Nephron (organoid): Measurements from ENCODE around the gene PAPPA2.

ENCODE experiments used
- H3K27ac Mint-ChIP-seq, 3 experiments: 2 replicates each; pipeline ENCODE4 v1.8.0; 2020; ENCODE audit warnings: mixed read lengths in 3 of 3, mild to moderate bottlenecking in 2 of 3, moderate library complexity in 1 of 3
- H3K27me3 Mint-ChIP-seq: 2 replicates; pipeline ENCODE4 v1.8.0; 2021; ENCODE audit warnings: low read depth, mild to moderate bottlenecking, moderate library complexity, mixed read lengths
- H3K36me3 Mint-ChIP-seq: 2 replicates; pipeline ENCODE4 v1.8.0; 2020; ENCODE audit warnings: low read depth, mixed read lengths
- H3K4me1 Mint-ChIP-seq: 2 replicates; pipeline ENCODE4 v1.8.0; 2020; ENCODE audit warnings: mixed read lengths
- H3K4me3 Mint-ChIP-seq, 3 experiments: 2 replicates each; pipeline ENCODE4 v1.8.0; 2020; ENCODE audit warnings: mild to moderate bottlenecking in 3 of 3, mixed read lengths in 3 of 3, moderate library complexity in 2 of 3
- H3K9me3 Mint-ChIP-seq: 2 replicates; pipeline ENCODE4 v1.8.0; 2020; ENCODE audit warnings: mixed read lengths
- TF ChIP-seq, protein P1 (sequence below), 3 experiments: fragments of 200-600 bp; sonication (generic); IDR thresholded peaks; one replicate each; pipeline ENCODE4 v1.5.0; 2021; ENCODE audit warnings: antibody characterized with exemption in 3 of 3; ENCODE audit not compliant: unreplicated experiment in 3 of 3

PAPPA2 gene

DNA sequence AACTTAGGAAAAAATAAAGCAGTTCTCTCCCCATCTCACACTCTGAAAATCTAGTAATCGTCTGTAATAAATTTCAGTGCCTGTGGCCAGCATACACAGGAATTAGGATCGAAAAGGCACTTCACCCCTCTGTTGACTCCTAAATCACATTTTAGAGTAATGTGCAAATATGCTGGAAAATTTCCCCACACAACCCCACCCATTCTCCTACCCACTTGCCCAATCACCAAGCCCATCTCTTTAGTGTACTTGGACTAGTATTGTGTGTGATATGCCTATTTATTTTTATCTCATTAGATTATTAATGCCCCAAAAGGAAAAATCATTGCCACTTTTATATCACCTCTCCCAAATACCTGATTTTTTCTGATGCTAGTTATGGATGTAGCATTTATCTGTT is 378.3 kb downstream of the PAPPA2 start:
- Mint-ChIP-seq H3K27ac (no peak overlapping the region), H3K9me3 (no peaks in the 10 kb centered on the region), H3K4me3 (no peak overlapping the region), H3K4me1 (peaks cover 25% of the 10 kb centered on the region), H3K36me3 (no peaks in the 10 kb centered on the region), H3K27me3 (no peaks in the 10 kb centered on the region)
- TF ChIP-seq, protein P1, sequence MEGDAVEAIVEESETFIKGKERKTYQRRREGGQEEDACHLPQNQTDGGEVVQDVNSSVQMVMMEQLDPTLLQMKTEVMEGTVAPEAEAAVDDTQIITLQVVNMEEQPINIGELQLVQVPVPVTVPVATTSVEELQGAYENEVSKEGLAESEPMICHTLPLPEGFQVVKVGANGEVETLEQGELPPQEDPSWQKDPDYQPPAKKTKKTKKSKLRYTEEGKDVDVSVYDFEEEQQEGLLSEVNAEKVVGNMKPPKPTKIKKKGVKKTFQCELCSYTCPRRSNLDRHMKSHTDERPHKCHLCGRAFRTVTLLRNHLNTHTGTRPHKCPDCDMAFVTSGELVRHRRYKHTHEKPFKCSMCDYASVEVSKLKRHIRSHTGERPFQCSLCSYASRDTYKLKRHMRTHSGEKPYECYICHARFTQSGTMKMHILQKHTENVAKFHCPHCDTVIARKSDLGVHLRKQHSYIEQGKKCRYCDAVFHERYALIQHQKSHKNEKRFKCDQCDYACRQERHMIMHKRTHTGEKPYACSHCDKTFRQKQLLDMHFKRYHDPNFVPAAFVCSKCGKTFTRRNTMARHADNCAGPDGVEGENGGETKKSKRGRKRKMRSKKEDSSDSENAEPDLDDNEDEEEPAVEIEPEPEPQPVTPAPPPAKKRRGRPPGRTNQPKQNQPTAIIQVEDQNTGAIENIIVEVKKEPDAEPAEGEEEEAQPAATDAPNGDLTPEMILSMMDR (IDR thresholded peaks at IDR 0.05; ENCODE audit: unreplicated experiment in 3 of 3) = no peak

DNA sequence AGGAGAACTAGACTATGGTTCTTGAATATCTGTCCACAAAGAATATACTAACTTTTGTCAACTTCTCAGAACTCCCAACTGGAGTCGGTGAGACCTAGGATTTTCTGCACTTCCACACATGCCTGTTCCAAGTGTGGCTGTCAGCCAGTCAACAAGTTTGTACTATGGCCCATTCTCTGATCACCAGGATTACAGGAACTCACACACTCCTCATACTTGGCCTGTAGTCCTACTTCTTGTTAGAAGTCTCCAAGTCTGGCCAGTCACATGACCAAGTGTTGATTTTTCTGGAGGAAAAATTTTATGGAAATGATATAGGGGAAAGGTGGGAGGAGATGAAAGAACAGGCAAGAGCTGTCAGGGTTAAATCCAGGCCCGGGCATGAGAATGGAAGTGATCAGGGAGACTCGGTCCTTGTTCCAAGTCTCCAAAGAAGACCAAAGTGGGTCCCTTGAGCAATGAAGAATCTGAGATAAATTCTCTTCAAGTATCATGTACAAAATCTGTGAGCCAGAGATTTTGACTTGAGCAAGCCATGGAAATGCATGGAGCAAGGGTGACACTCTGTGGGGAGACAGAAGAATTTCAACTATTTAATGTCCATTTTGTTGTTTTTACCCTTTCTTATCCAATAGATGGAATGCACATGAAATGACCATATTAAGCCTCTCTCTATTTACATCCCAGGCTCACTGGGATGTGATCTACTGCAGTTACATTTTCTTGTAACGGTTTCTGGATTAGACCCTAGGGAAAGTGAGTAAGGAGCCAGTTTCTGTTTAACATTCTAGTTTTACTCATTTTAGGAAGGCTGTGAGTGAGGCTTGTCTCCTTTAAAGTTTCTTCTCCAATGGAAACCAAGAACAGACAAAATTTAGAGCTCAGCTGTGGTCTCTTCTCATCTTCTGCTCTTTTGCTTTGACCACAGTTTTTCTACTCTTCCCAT is 380.6 kb downstream of the PAPPA2 start:
- Mint-ChIP-seq H3K27ac (peak overlapping the region in 2 of 3 experiments; percentile 31 to 63), H3K4me1 (peaks cover 25% of the 10 kb centered on the region), H3K27me3 (no peaks in the 10 kb centered on the region), H3K9me3 (no peaks in the 10 kb centered on the region), H3K4me3 (no peak overlapping the region), H3K36me3 (no peaks in the 10 kb centered on the region)
- TF ChIP-seq, protein P1 (IDR thresholded peaks at IDR 0.05; ENCODE audit: unreplicated experiment in 3 of 3) = peak; percentile 69 to 79 (median 78)

GRCh38 chr1:176847052-176847451 is 384.1 kb downstream of the PAPPA2 start:
- no peak overlapping the region for H3K27ac Mint-ChIP-seq
- H3K9me3 Mint-ChIP-seq = no peaks in the 10 kb centered on the region
- no peaks in the 10 kb centered on the region for H3K36me3 Mint-ChIP-seq
- peaks cover 15% of the 10 kb centered on the region for H3K4me1 Mint-ChIP-seq
- no peak overlapping the region for H3K4me3 Mint-ChIP-seq
- H3K27me3 Mint-ChIP-seq = peaks cover 7% of the 10 kb centered on the region
- TF ChIP-seq, protein P1 (IDR thresholded peaks at IDR 0.05; ENCODE audit: unreplicated experiment in 3 of 3) = no peak

DNA sequence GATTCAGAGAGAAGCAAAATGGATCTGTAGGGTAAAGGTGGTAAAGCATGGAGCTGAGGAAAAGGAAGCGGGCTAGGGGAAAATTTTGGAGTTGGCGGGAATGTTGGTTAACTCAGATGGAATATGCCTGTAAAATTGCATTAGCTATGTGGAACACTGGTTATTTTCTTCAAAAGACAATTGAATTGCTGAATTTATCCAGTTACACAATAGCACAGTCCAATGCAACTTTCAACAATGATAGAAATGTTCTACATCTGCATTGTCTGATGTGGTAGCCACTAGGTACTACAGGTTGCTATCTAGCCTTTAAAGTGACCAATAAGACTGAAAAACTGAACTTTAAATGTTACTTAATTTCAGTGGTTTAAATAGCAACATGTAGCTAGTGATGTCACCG is 386.3 kb downstream of the PAPPA2 start:
- peaks cover under 1% of the 10 kb centered on the region for H3K4me1 Mint-ChIP-seq
- H3K27me3 Mint-ChIP-seq = peaks cover 7% of the 10 kb centered on the region
- H3K36me3 Mint-ChIP-seq = no peaks in the 10 kb centered on the region
- H3K4me3 Mint-ChIP-seq = no peak overlapping the region
- TF ChIP-seq, protein P1 (IDR thresholded peaks at IDR 0.05; ENCODE audit: unreplicated experiment in 3 of 3) = no peak
- H3K9me3 Mint-ChIP-seq = no peaks in the 10 kb centered on the region
- no peak overlapping the region for H3K27ac Mint-ChIP-seq

- Mint-ChIP-seq H3K9me3 (no peaks in the 10 kb centered on the region), H3K36me3 (no peaks in the 10 kb centered on the region), H3K4me3 (no peak overlapping the region), H3K27me3 (peaks cover 7% of the 10 kb centered on the region), H3K4me1 (peaks cover 5% of the 10 kb centered on the region), H3K27ac (no peak overlapping the region)
- TF ChIP-seq, protein P1 (IDR thresholded peaks at IDR 0.05; ENCODE audit: unreplicated experiment in 3 of 3) = no peak
Measured at GRCh38 chr1:176850871-176851270, 387.9 kb downstream of the PAPPA2 start.

- peaks cover 6% of the 10 kb centered on the region for H3K4me1 Mint-ChIP-seq
- no peak overlapping the region for H3K27ac Mint-ChIP-seq
- H3K9me3 Mint-ChIP-seq = no peaks in the 10 kb centered on the region
- no peak overlapping the region for H3K4me3 Mint-ChIP-seq
- peaks cover 7% of the 10 kb centered on the region for H3K27me3 Mint-ChIP-seq
- no peaks in the 10 kb centered on the region for H3K36me3 Mint-ChIP-seq
- TF ChIP-seq, protein P1 (IDR thresholded peaks at IDR 0.05; ENCODE audit: unreplicated experiment in 3 of 3) = no peak
Measured at GRCh38 chr1:176852124-176852523, 389.1 kb downstream of the PAPPA2 start.
